NCI-H1436 treated with DMSO at 0.1 percent for 48 hours (cell line): ENCODE data around the gene DEPDC1B.
"Not testable (repeated sequence)": the region's sequence is repeated elsewhere in the genome, so short reads cannot be mapped to it uniquely, and the experiment has no call there.

Experiments used
- DNase-seq: peaks from one replicate; lab custom pipeline; 2025; lab: John Stamatoyannopoulos, UW

The DEPDC1B gene

GRCh38 chr5:60699288-60699608 lies 718 bp downstream of the DEPDC1B start:
- no peak for DNase-seq

GRCh38 chr5:60698336-60698735 lies 1.6 kb downstream of the DEPDC1B start:
- no peak for DNase-seq

DNA sequence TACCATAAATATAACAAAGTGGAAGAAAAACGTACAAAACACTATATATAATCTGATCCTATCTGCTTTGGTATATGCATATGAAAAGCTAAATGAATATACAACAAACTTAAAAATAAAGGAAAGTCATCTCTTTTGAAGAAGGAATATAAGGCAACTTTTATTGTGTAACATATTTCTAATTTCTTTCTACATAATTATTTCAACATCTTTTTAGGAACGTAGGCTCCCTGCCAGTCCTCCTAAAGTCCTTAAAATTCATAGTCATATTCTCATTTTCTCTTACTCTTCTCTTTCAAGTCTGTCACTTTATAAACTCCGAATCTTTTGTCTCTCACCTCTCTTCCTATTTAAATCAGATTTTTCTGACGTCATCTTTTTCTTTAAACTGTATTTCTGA lies 9.6 kb downstream of the DEPDC1B start:
- no peak for DNase-seq

DNA sequence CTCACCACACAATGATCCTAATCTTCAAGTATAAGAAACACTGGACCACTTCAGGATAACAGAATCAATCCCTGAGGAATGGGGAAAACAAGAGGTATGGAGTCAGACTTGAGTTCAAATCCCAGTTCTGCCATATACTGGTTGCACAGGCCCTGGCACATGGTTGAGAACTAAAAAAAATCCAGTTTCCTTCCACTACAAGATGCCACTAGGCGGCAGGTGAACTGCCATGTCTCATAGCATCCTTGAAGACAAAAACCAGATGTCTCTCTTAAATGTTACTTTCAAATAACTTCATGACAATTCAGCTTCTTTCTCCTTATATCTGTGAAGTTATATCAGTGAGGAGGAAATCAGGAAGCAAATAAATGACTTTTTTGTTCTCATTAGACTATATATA lies 11.0 kb downstream of the DEPDC1B start:
- DNase-seq, result no peak

GRCh38 chr5:60687927-60688720 lies 11.8 kb downstream of the DEPDC1B start:
- no peak for DNase-seq

- no peak for DNase-seq
Observed at GRCh38 chr5:60686157-60686556, 13.8 kb downstream of the DEPDC1B start.

DNA sequence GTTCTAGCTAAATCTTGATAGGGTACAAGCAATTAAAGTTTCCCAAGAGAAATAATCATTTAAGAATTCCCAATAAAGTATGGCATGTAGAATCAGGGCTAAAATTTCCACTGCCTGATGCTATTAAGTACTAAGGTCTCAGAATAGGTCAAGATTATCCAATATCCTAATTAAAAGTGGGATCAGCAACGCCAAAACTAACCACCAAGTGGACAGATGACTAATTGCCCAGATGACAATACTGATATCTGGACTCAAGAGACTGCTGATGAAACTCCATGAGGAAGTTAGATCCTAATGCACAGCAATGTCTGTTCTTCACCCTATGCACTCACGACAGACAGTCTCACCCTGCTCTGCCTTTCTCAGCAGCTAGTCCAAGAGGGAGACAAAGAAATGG lies 14.3 kb downstream of the DEPDC1B start:
- no peak for DNase-seq

GRCh38 chr5:60685028-60685427 lies 14.9 kb downstream of the DEPDC1B start:
- DNase-seq, result no peak

DNA sequence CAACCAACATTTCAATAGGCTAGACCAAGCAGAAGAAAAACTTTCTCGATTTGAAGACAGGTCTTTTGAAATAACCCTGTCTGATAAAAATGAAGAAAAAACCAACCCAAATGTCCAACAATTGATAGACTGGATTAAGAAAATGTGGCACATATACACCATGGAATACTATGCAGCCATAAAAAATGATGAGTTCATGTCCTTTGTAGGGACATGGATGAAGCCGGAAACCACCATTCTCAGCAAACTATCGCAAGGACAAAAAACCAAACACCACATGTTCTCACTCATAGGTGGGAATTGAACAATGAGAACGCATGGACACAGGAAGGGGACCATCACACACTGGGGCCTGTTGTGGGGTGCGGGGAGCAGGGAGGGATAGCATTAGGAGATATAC lies 18.0 kb downstream of the DEPDC1B start:
- DNase-seq, result not testable (repeated sequence)

GRCh38 chr5:60679816-60680215 lies 20.1 kb downstream of the DEPDC1B start:
- no peak for DNase-seq

DNA sequence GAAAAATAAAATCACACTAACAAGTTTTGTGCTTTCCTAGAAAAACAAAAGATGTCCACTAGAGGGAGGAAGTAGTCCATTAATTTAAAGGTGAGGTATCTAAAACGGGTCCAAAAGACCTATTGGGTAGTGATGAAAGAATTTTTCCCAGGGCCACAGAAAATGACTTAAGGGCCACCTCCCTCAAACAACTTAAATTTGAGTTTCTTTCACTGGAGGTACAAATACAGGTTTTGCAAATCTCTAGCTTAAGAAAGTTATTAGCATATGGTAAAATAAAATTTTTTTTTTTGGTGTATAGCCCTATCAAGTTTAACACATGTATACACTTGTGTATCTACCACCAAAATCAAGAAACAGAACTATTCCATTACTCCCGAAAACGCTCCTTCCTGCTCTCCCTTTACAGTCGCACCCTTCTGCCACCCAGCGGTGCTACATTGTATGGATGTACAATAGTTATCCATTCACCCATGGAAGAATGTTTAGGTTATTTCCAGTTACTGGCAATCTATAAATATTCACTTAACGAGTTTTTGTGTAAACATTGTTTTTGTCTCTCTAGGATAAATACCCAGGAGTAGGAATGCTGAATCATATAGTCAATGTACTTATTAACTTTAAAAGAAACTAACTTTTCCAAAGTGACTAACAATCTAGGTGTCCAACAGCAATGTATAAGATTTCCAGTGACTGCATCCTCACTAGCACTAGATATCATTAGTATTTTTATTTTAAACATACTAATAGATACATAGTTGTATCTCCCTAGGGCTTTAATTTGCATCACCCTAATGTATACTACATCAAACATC lies 21.9 kb downstream of the DEPDC1B start:
- DNase-seq, result no peak

DNA sequence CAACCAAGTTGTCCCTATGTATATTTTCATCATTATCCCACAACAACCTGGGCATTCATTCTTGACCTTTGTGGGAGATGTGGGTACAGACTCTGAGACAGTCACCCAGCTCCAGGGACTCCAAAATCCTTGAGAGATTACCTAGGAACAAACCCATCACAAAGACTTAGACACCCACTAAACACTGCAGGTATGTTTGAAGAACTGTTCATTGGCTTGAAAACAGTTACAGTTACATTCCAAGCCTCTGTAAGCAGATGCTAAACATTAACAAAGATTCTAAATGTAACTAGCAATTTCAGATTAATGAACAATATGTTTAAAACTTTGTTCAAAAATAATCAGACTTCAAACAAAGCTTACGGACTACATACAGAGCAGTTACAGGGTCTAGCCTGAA lies 24.7 kb downstream of the DEPDC1B start:
- DNase-seq, result no peak

- no peak for DNase-seq
Observed at GRCh38 chr5:60674251-60675069, 25.5 kb downstream of the DEPDC1B start.

GRCh38 chr5:60673334-60673733 lies 26.6 kb downstream of the DEPDC1B start:
- no peak for DNase-seq

DNA sequence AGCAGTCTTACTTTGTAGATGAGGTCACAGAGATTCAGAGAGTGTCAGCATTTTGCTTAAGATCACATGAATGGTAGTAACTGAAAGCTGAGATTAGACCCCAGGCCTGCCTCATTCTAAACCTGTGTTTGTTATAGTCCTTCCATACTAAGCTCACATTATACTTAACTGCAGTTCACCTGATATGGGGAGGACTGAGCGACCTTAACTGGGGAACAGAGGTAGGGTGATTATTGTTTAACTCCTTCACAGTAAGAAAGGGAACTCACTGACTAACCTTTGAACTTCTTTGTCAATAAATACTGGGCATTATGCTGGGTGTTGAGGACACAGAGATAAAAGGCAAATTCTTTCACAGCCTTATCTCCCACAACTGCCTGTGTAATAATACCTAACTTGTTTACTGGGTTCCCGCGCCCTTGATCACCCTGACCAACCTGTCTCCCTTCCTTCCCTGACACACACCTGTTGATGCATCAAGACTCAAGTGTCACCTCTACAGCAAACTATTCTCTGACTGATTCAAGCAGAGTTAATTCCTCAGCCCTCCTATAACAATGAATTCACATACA lies 27.2 kb downstream of the DEPDC1B start:
- no peak for DNase-seq

GRCh38 chr5:60671899-60672692 lies 27.9 kb downstream of the DEPDC1B start:
- DNase-seq, result no peak

DNA sequence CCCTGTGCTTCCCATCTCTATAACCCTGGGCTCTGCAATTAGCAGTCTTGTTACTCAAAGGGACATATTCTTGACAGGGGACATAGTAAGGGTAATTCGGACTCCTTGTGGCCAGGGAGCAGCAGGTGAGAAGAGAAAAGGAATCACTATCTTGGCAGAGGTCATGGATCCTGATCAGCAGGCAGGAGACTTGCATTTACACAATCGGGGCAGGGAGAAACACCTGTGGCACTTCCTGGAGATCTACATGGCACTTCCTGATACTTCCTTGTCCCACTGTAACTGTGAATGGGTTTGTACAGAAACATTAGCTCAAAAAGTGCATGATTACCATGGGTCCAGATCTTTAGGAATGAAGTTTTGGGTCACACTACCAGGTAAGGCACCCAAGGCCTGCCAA lies 29.2 kb downstream of the DEPDC1B start:
- no peak for DNase-seq

- no peak for DNase-seq
Observed at GRCh38 chr5:60668686-60669304, 31.2 kb downstream of the DEPDC1B start.

- no peak for DNase-seq
Observed at GRCh38 chr5:60651872-60652620, 47.9 kb downstream of the DEPDC1B start.

GRCh38 chr5:60649288-60649917 lies 50.6 kb downstream of the DEPDC1B start:
- DNase-seq, result no peak
